ENCODE results near the gene SUSD5.

- TF ChIP-seq, protein P1, sequence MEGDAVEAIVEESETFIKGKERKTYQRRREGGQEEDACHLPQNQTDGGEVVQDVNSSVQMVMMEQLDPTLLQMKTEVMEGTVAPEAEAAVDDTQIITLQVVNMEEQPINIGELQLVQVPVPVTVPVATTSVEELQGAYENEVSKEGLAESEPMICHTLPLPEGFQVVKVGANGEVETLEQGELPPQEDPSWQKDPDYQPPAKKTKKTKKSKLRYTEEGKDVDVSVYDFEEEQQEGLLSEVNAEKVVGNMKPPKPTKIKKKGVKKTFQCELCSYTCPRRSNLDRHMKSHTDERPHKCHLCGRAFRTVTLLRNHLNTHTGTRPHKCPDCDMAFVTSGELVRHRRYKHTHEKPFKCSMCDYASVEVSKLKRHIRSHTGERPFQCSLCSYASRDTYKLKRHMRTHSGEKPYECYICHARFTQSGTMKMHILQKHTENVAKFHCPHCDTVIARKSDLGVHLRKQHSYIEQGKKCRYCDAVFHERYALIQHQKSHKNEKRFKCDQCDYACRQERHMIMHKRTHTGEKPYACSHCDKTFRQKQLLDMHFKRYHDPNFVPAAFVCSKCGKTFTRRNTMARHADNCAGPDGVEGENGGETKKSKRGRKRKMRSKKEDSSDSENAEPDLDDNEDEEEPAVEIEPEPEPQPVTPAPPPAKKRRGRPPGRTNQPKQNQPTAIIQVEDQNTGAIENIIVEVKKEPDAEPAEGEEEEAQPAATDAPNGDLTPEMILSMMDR (IDR thresholded peaks at IDR 0.05): no peak
- TF ChIP-seq EZH2phosphoT487 (IDR thresholded peaks at IDR 0.05) (no peak), EZH2 (IDR thresholded peaks at IDR 0.05) (no peak)
Measured at GRCh38 chr3:33100229-33100628, 118.4 kb downstream of the SUSD5 start.

Data from neural progenitor cell (in vitro differentiated cells).